HCT116 (cell line): Measurements from ENCODE around the gene CUX1. TPM values are rescaled to one million over a fixed set of nuclear protein-coding genes. Genes with fewer than 3 reads are reported as not detected.

ENCODE experiments used
- ATAC-seq: fragments of 200-7000 bp; cut with Tn5 transposase; 2 replicates; pipeline ENCODE4 v1.9.1; 2020; ENCODE audit warnings: mild to moderate bottlenecking, moderate library complexity
- BruUV-seq: library from RNA; stranded (reverse); fragments of 400-500 nt; replicated peaks from 2 replicates; lab custom pipeline; 2021; lab: Mats Ljungman, UMichigan
- CTCF ChIA-PET: fragments of 300-600 bp; sonication (Branson Sonifier 250); formaldehyde crosslinking; loops from one replicate; lab custom pipeline; 2021; ENCODE audit warnings: antibody characterized with exemption; lab: Charles Lee
- POLR2A ChIA-PET: fragments of 300-600, 350-600 bp; sonication (Branson Sonifier 250); formaldehyde crosslinking; loops from one replicate; lab custom pipeline; 2021; ENCODE audit warnings: antibody characterized with exemption; lab: Charles Lee
- RAD21 ChIA-PET, 2 experiments: fragments of 300-600 bp; sonication (Branson Sonifier 250); formaldehyde crosslinking; loops; one replicate each; lab custom pipeline; 2023; ENCODE audit warnings: low total read pairs in 2 of 2; ENCODE audit not compliant: uncharacterized antibody in 2 of 2, unreplicated experiment in 2 of 2, low non-redundant PET in 1 of 2; lab: Charles Lee
- DNase-seq: peaks from one replicate; pipeline ENCODE4 v3.0.0-alpha.2; 2010; ENCODE audit warnings: low read depth, low spot score
- H2AFZ ChIP-seq: fragments of 200-600 bp; shearing (Covaris generic), sonication (generic); 2 replicates; pipeline ENCODE4 v1.6.1; 2017; ENCODE audit warnings: low read depth, mixed run types, mixed read lengths, antibody characterized with exemption, low read length; ENCODE audit not compliant: poor library complexity, severe bottlenecking
- H3K27ac ChIP-seq: 2 replicates; pipeline ENCODE4 v1.5.1; 2012; ENCODE audit warnings: low read depth, low read length
- H3K27me3 ChIP-seq: fragments of 200-600 bp; sonication (generic); 2 replicates; pipeline ENCODE4 v1.6.1; 2016; ENCODE audit warnings: mixed run types, low read length, mixed read lengths; ENCODE audit not compliant: insufficient read depth
- H3K36me3 ChIP-seq, 2 experiments: fragments of 200-500 bp in 1 of 2; fragments of 200-600 bp in 1 of 2; sonication (Bioruptor generic) in 1 of 2; sonication (generic) in 1 of 2; 2 replicates each; pipeline versions ENCODE4 v1.5.1 to v1.6.1; 2014 to 2016; ENCODE audit warnings: low read length in 2 of 2, inconsistent platforms in 1 of 2, mixed read lengths in 1 of 2, mixed run types in 1 of 2; ENCODE audit not compliant: insufficient read depth in 2 of 2, control insufficient read depth in 1 of 2
- H3K4me1 ChIP-seq, 2 experiments: fragments of 200-600 bp in 1 of 2; sonication (generic) in 1 of 2; 2 replicates each; pipeline versions ENCODE4 v1.5.1 to v1.6.1; 2012 to 2017; ENCODE audit warnings: low read length in 2 of 2, inconsistent platforms in 1 of 2, mild to moderate bottlenecking in 1 of 2, mixed read lengths in 1 of 2, mixed run types in 1 of 2, moderate library complexity in 1 of 2; ENCODE audit not compliant: insufficient read depth in 2 of 2, control insufficient read depth in 1 of 2
- H3K4me2 ChIP-seq: fragments of 200-600 bp; sonication (generic); 2 replicates; pipeline ENCODE4 v1.6.1; 2017; ENCODE audit warnings: mixed run types, low read length, mixed read lengths
- H3K4me3 ChIP-seq, 2 experiments: fragments of 200-600 bp in 1 of 2; sonication (generic) in 1 of 2; replicated peaks in 1 of 2; 2 replicates each; pipeline ENCODE4 v1.5.1; 2011 to 2016; ENCODE audit warnings: low read length in 2 of 2, control low read depth in 1 of 2, low read depth in 1 of 2, mild to moderate bottlenecking in 1 of 2, mixed read lengths in 1 of 2, mixed run types in 1 of 2
- H3K79me2 ChIP-seq: fragments of 200-600 bp; sonication (generic); 2 replicates; pipeline ENCODE4 v1.6.1; 2017; ENCODE audit warnings: mild to moderate bottlenecking, mixed run types, low read length, moderate library complexity, mixed read lengths; ENCODE audit not compliant: insufficient read depth
- H3K9ac ChIP-seq: fragments of 200-600 bp; sonication (generic); 2 replicates; pipeline ENCODE4 v1.6.1; 2016; ENCODE audit warnings: low read length, mixed read lengths
- H3K9me2 ChIP-seq: fragments of 200-600 bp; sonication (generic), shearing (Covaris generic); 2 replicates; pipeline ENCODE4 v1.6.1; 2017; ENCODE audit warnings: mixed run types, mild to moderate bottlenecking, moderate library complexity; ENCODE audit not compliant: insufficient read depth
- H3K9me3 ChIP-seq, 2 experiments: fragments of 200-500 bp in 1 of 2; fragments of 200-600 bp in 1 of 2; sonication (Bioruptor generic) in 1 of 2; sonication (generic) in 1 of 2; 2 replicates each; pipeline ENCODE4 v1.6.1; 2014 to 2017; ENCODE audit warnings: low read length in 2 of 2, mixed read lengths in 2 of 2, inconsistent platforms in 1 of 2, low read depth in 1 of 2, mild to moderate bottlenecking in 1 of 2, mixed run types in 1 of 2, moderate library complexity in 1 of 2; ENCODE audit not compliant: control insufficient read depth in 1 of 2, insufficient read depth in 1 of 2
- H4K20me1 ChIP-seq: fragments of 200-600 bp; sonication (generic), shearing (Covaris generic); 2 replicates; pipeline ENCODE4 v1.6.1; 2017; ENCODE audit warnings: mixed run types, mild to moderate bottlenecking, moderate library complexity; ENCODE audit not compliant: insufficient read depth
- CBX3 ChIP-seq: IDR thresholded peaks from 2 replicates; pipeline ENCODE4 v1.6.1; 2012; ENCODE audit warnings: low read depth
- CEBPB ChIP-seq: IDR thresholded peaks from 2 replicates; pipeline ENCODE4 v1.6.1; 2012; ENCODE audit warnings: low read depth
- EGR1 ChIP-seq: IDR thresholded peaks from 2 replicates; pipeline ENCODE4 v1.6.1; 2012; ENCODE audit warnings: low read depth
- ELF1 ChIP-seq: IDR thresholded peaks from 2 replicates; pipeline ENCODE4 v1.6.1; 2012; ENCODE audit warnings: low read depth, borderline replicate concordance
- EZH2 ChIP-seq: fragments of 200-600 bp; sonication (generic); IDR thresholded peaks from 2 replicates; pipeline ENCODE4 v1.6.1; 2017; ENCODE audit warnings: antibody characterized with exemption, mixed run types
- EZH2phosphoT487 ChIP-seq: fragments of 200-600 bp; IDR thresholded peaks from 2 replicates; pipeline ENCODE4 v1.6.1; 2018; ENCODE audit warnings: antibody characterized with exemption, borderline replicate concordance
- FOSL1 ChIP-seq: IDR thresholded peaks from 2 replicates; pipeline ENCODE4 v1.6.1; 2012; ENCODE audit warnings: low read depth
- MAX ChIP-seq: IDR thresholded peaks from 2 replicates; pipeline ENCODE4 v1.6.1; 2012
- POLR2A ChIP-seq: IDR thresholded peaks from 2 replicates; pipeline ENCODE4 v1.7.0; 2011; ENCODE audit warnings: borderline replicate concordance; ENCODE audit not compliant: insufficient read depth, insufficient read length; ENCODE audit errors: extremely low read depth
- POLR2AphosphoS5 ChIP-seq: IDR thresholded peaks from 2 replicates; pipeline ENCODE4 v1.6.1; 2011; ENCODE audit warnings: mild to moderate bottlenecking, low read depth, low read length, moderate library complexity
- RAD21 ChIP-seq: IDR thresholded peaks from 2 replicates; pipeline ENCODE4 v1.6.1; 2012; ENCODE audit warnings: low read depth, mild to moderate bottlenecking
- REST ChIP-seq: IDR thresholded peaks from 2 replicates; pipeline ENCODE4 v1.6.1; 2012; ENCODE audit warnings: low read depth
- SIN3A ChIP-seq: IDR thresholded peaks from 2 replicates; pipeline ENCODE4 v1.6.1; 2012; ENCODE audit warnings: low read depth
- SP1 ChIP-seq: IDR thresholded peaks from 2 replicates; pipeline ENCODE4 v1.6.1; 2012; ENCODE audit warnings: low read depth
- SRF ChIP-seq: IDR thresholded peaks from 2 replicates; pipeline ENCODE4 v1.6.1; 2012; ENCODE audit warnings: low read depth
- ZNF274 ChIP-seq: fragments of 200-500 bp; sonication (Bioruptor generic); IDR thresholded peaks from 2 replicates; pipeline ENCODE4 v1.6.1; 2014; ENCODE audit warnings: mild to moderate bottlenecking, low read depth, low read length, inconsistent platforms
- intact Hi-C: fragments of 100-400 bp; cut with micrococcal nuclease; formaldehyde crosslinking; loops from 2 replicates; pipeline ENCODE4 v1.10.0; 2022
- total RNA-seq: library from RNA; stranded (reverse); gene quantifications from one replicate; pipeline ENCODE4 v1.2.1, GENCODE V29; 2021; ENCODE audit not compliant: unreplicated experiment
- TF ChIP-seq, protein P1 (sequence below), 3 experiments: fragments of 200-600 bp in 1 of 3; sonication (generic) in 1 of 3; IDR thresholded peaks in 2 of 3; conservative IDR thresholded peaks in 1 of 3; 2 replicates each; pipeline ENCODE4 v1.5.1; 2012 to 2017; ENCODE audit warnings: low read depth in 2 of 3, low read length in 2 of 3, antibody characterized with exemption in 1 of 3, borderline replicate concordance in 1 of 3, control low read depth in 1 of 3, mild to moderate bottlenecking in 1 of 3, mixed read lengths in 1 of 3, mixed run types in 1 of 3, moderate library complexity in 1 of 3; ENCODE audit not compliant: insufficient read depth in 1 of 3
- TF ChIP-seq, protein P2 (sequence below): IDR thresholded peaks from 2 replicates; pipeline ENCODE4 v1.6.1; 2011; ENCODE audit warnings: mild to moderate bottlenecking, low read length, moderate library complexity; ENCODE audit not compliant: insufficient replicate concordance; ENCODE audit errors: extremely low read depth

The CUX1 gene
- total RNA-seq, 1 experiment from 2014 or later: 68.9 TPM

DNA sequence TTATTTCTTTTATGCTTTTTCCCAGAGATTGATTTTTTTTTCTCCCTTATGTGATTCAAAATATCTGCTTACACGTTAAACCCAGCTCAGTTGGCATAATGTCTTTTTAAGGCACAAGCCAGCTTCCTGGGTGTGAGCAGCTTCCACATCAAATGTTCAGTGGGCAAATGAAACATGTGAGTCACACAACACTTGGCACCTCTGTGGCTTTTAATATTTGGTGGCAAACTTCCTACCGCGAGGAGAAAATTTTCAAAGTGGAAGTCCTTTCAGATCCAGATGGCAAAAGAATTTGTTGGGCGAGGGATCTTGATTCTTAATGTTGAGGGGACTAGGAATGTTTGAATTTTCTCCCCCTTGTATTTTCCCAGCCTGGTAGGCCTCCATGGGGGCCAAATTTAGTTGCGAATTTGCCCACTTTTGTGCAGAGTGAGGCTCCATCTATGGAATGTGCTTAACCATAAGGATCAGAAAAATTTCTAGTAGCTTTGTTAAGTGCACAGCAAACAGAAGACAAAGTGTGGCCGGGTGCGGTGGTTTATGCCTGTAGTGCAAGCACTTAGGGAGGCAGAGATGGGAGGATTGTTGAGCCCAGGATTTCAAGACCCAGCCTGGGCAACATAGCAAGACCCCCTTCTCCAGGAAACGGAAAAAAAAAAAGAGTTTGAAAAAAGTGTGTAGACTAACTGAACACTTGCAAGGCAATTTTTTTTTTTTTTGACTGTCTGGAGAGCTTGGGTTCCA, 31.0 kb downstream of the CUX1 start:
- H3K4me2 ChIP-seq: no peak overlapping the region
- H2AFZ ChIP-seq: no peak overlapping the region
- H3K36me3 ChIP-seq: no peaks in the 10 kb centered on the region
- CTCF ChIA-PET: no interaction called here
- no peak overlapping the region for H3K27ac ChIP-seq
- no peaks in the 10 kb centered on the region for H4K20me1 ChIP-seq
- ATAC-seq (no peak), DNase-seq (no peak)
- no peak overlapping the region for H3K4me3 ChIP-seq
- peaks cover 93% of the 10 kb centered on the region for H3K79me2 ChIP-seq
- H3K9me3 ChIP-seq: peaks cover 0 to 20% of the 10 kb centered on the region in 2 experiments; a peak in 2 of 4 replicates
- no peak overlapping the region for H3K9ac ChIP-seq
- intact Hi-C loops: no loop called here
- no peak for TF ChIP-seq POLR2AphosphoS5
- TF ChIP-seq RAD21: no peak
- TF ChIP-seq, protein P1, sequence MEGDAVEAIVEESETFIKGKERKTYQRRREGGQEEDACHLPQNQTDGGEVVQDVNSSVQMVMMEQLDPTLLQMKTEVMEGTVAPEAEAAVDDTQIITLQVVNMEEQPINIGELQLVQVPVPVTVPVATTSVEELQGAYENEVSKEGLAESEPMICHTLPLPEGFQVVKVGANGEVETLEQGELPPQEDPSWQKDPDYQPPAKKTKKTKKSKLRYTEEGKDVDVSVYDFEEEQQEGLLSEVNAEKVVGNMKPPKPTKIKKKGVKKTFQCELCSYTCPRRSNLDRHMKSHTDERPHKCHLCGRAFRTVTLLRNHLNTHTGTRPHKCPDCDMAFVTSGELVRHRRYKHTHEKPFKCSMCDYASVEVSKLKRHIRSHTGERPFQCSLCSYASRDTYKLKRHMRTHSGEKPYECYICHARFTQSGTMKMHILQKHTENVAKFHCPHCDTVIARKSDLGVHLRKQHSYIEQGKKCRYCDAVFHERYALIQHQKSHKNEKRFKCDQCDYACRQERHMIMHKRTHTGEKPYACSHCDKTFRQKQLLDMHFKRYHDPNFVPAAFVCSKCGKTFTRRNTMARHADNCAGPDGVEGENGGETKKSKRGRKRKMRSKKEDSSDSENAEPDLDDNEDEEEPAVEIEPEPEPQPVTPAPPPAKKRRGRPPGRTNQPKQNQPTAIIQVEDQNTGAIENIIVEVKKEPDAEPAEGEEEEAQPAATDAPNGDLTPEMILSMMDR (IDR thresholded peaks at IDR 0.05 in 2 of 3, conservative IDR thresholded peaks at IDR 0.05 in 1 of 3; ENCODE audit: borderline replicate concordance in 1 of 3, insufficient read depth in 1 of 3, low read depth in 2 of 3, low read length in 2 of 3): no peak
- TF ChIP-seq EZH2phosphoT487: no peak
- TF ChIP-seq MAX: no peak
- no peak for TF ChIP-seq EGR1
- no peak for TF ChIP-seq ZNF274
- no peak for TF ChIP-seq CEBPB
- no peak for TF ChIP-seq SP1
- no peak for TF ChIP-seq REST
- TF ChIP-seq FOSL1: no peak
- no peak for TF ChIP-seq SRF
- TF ChIP-seq SIN3A: no peak
- TF ChIP-seq ELF1: no peak
- TF ChIP-seq, protein P2, sequence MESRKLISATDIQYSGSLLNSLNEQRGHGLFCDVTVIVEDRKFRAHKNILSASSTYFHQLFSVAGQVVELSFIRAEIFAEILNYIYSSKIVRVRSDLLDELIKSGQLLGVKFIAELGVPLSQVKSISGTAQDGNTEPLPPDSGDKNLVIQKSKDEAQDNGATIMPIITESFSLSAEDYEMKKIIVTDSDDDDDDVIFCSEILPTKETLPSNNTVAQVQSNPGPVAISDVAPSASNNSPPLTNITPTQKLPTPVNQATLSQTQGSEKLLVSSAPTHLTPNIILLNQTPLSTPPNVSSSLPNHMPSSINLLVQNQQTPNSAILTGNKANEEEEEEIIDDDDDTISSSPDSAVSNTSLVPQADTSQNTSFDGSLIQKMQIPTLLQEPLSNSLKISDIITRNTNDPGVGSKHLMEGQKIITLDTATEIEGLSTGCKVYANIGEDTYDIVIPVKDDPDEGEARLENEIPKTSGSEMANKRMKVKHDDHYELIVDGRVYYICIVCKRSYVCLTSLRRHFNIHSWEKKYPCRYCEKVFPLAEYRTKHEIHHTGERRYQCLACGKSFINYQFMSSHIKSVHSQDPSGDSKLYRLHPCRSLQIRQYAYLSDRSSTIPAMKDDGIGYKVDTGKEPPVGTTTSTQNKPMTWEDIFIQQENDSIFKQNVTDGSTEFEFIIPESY: no peak
- no peak for TF ChIP-seq POLR2A
- TF ChIP-seq CBX3: no peak
- TF ChIP-seq EZH2: no peak
- RAD21 ChIA-PET: interaction anchor here in 1 of 2 experiments (0.6 kb wide), 1 partner anchor 27 kb away, joined by 5 read pairs; no protein-coding TSS in a partner anchor
- BruUV-seq: no TSS peak
- no peaks in the 10 kb centered on the region for H3K27me3 ChIP-seq
- H3K4me1 ChIP-seq: no peaks in the 10 kb centered on the region
- no peaks in the 10 kb centered on the region for H3K9me2 ChIP-seq
- POLR2A ChIA-PET: no interaction called here
